Adrenal gland (tissue), 12 donors: ENCODE data around the gene SGIP1. TPM values are rescaled to one million over a fixed set of nuclear protein-coding genes. Genes with fewer than 3 reads are reported as not detected.

Experiments used
- DNase-seq, 7 donors: peaks; one replicate each; pipeline ENCODE4 v3.0.0-alpha.2; 2019 to 2020
- H3K27ac ChIP-seq, 5 donors: fragments of 200-600 bp; sonication (generic) in 4 of 5; 1 replicate in 3 of 5; 2 replicates in 2 of 5; pipeline versions ENCODE4 v1.5.1 to v1.8.0; 2016 to 2020; ENCODE audit warnings: mild to moderate bottlenecking in 1 of 5
- H3K27me3 ChIP-seq: fragments of 200-600 bp; 2 replicates; pipeline ENCODE4 v1.8.0; 2021
- H3K36me3 ChIP-seq, 2 donors: fragments of 200-600 bp; replicated peaks in 1 of 2; 1 replicate in 1 of 2; 2 replicates in 1 of 2; pipeline versions ENCODE4 v1.5.1 to v1.8.0; 2018 to 2022
- H3K4me1 ChIP-seq, 2 donors: fragments of 200-600 bp; replicated peaks in 1 of 2; 1 replicate in 1 of 2; 2 replicates in 1 of 2; pipeline versions ENCODE4 v1.5.1 to v1.8.0; 2018 to 2021
- H3K4me3 ChIP-seq, 4 donors: fragments of 200-600 bp; sonication (generic) in 3 of 4; one replicate each; pipeline ENCODE4 v1.5.1; 2016 to 2018
- H3K9me3 ChIP-seq, 3 donors: fragments of 200-600 bp; sonication (generic) in 1 of 3; replicated peaks in 1 of 3; 1 replicate in 2 of 3; 2 replicates in 1 of 3; pipeline versions ENCODE4 v1.5.1 to v1.8.0; 2016 to 2021
- CTCF ChIP-seq, 6 experiments: fragments of 450-650 bp in 4 of 6; fragments of 200-600 bp in 2 of 6; sonication (generic) in 1 of 6; IDR thresholded peaks; 1 replicate in 5 of 6; 2 replicates in 1 of 6; pipeline versions ENCODE4 v1.5.1 to v1.8.0; 2016 to 2021; ENCODE audit warnings: antibody characterized with exemption in 6 of 6, mild to moderate bottlenecking in 2 of 6, moderate library complexity in 1 of 6
- POLR2A ChIP-seq, 2 donors: fragments of 450-650 bp; IDR thresholded peaks; one replicate each; pipeline ENCODE4 v1.6.1; 2017; ENCODE audit warnings: antibody characterized with exemption in 2 of 2, mild to moderate bottlenecking in 2 of 2, moderate library complexity in 1 of 2
- WGBS, 4 donors: extraction: QIAGEN DNeasy Blood & Tissue Kit in 2 of 4; methylation state at CpG; one replicate each; pipeline versions ENCODE4 v1.1.5 to v1.1.7; 2013 to 2017; 5-methylcytosine and 5-hydroxymethylcytosine counted together
- intact Hi-C, 2 donors: fragments of 100-400 bp; cut with DNase I; formaldehyde crosslinking; loops; one replicate each; pipeline versions ENCODE4 v1.14.1 to v1.15.0; 2022 to 2023
- polyA plus RNA-seq, 3 donors: library from polyadenylated mRNA; stranded (reverse); fragments of 200-250 nt in 2 of 3; fragments of 350-450 nt in 1 of 3; fragmentation: Illumina TruSeq in 1 of 3; extraction: RNeasy Lipid Tissue Mini Kit (QIAGEN cat#74804) in 1 of 3; gene quantifications; one replicate each; pipeline ENCODE4 v1.2.3, GENCODE V29; 2013 to 2014
- total RNA-seq, 9 donors: library from RNA; depleted of rRNA in 4 of 9; stranded (reverse); fragments of >200 nt in 4 of 9; fragments of 120-200 nt in 1 of 9; fragmentation: NEBNext Ultra II Directional in 1 of 9; extraction: Animal tissue kit (Norgen Biotek cat#: 25700) in 1 of 9; gene quantifications; one replicate each; pipeline versions ENCODE4 v1.1.0 to v1.2.4, GENCODE V29; 2013 to 2023
- donor health status: healthy with polysubstance abuse.
- donor health status: Bipolar disorder and iron deficiency.
- donor health status: DM: yes; HTN: yes; CAD: no.
- donor health status: DM: no; HTN: no; CAD: no.
- donor health status: DM: no; HTN: no; CAD: no.
- donor health status: DM: yes; HTN: yes; CAD: no.

The SGIP1 gene
- total and polyA plus RNA-seq, 12 donors = 0.52 to 8.4 (median 1.9) TPM; not detected in 1

- intact Hi-C loops = no loop called here
- no peaks in the 10 kb centered on the region for H3K36me3 ChIP-seq
- TF ChIP-seq POLR2A (IDR thresholded peaks at IDR 0.05) (no peak), CTCF (IDR thresholded peaks at IDR 0.05) (no peak)
Observed at GRCh38 chr1:66626261-66626660, 92.3 kb downstream of the SGIP1 start.

GRCh38 chr1:66628926-66629325 lies 95.0 kb downstream of the SGIP1 start:
- intact Hi-C loops = no loop called here
- Histone ChIP-seq H3K9me3 (no peaks in the 10 kb centered on the region), H3K4me1 (no peaks in the 10 kb centered on the region), H3K27me3 (no peaks in the 10 kb centered on the region), H3K36me3 (no peaks in the 10 kb centered on the region), H3K27ac (no peak overlapping the region), H3K4me3 (no peak overlapping the region)
- DNase-seq = no peak
- TF ChIP-seq CTCF (IDR thresholded peaks at IDR 0.05) (no peak), POLR2A (IDR thresholded peaks at IDR 0.05) (no peak)
- WGBS, 4 donors = 88 to 94% (median 88%) methylated on average over 1 of the region's 1 CpG

More at GRCh38 chr1:66626261-66626660, 92.3 kb downstream of the SGIP1 start:
- H3K27ac ChIP-seq = no peak overlapping the region
- no peaks in the 10 kb centered on the region for H3K4me1 ChIP-seq
- DNase-seq = no peak
- no peaks in the 10 kb centered on the region for H3K9me3 ChIP-seq
- no peak overlapping the region for H3K4me3 ChIP-seq
- no peaks in the 10 kb centered on the region for H3K27me3 ChIP-seq

GRCh38 chr1:66633159-66633558 lies 99.2 kb downstream of the SGIP1 start:
- intact Hi-C loops = no loop called here

GRCh38 chr1:66637146-66637545 lies 103.2 kb downstream of the SGIP1 start:
- DNase-seq = no peak
- Histone ChIP-seq H3K27me3 (no peaks in the 10 kb centered on the region), H3K4me1 (no peaks in the 10 kb centered on the region), H3K36me3 (no peaks in the 10 kb centered on the region), H3K4me3 (no peak overlapping the region), H3K9me3 (no peaks in the 10 kb centered on the region), H3K27ac (no peak overlapping the region)
- 57 to 85% (median 67%) methylated on average over 1 of the region's 1 CpG for WGBS, 4 donors
- intact Hi-C loops = no loop called here
- TF ChIP-seq POLR2A (IDR thresholded peaks at IDR 0.05) (no peak), CTCF (IDR thresholded peaks at IDR 0.05) (no peak)

More at GRCh38 chr1:66633159-66633558, 99.2 kb downstream of the SGIP1 start:
- Histone ChIP-seq H3K4me3 (no peak overlapping the region), H3K27me3 (no peaks in the 10 kb centered on the region), H3K4me1 (no peaks in the 10 kb centered on the region), H3K36me3 (no peaks in the 10 kb centered on the region), H3K27ac (no peak overlapping the region), H3K9me3 (no peaks in the 10 kb centered on the region)
- TF ChIP-seq POLR2A (IDR thresholded peaks at IDR 0.05) = no peak
- TF ChIP-seq CTCF (IDR thresholded peaks at IDR 0.05) = no peak
- WGBS, 4 donors = 63 to 83% (median 74%) methylated on average over 1 of the region's 1 CpG
- no peak for DNase-seq
